Measurements from ENCODE around the gene CAPZA1.

- peak; percentile 84 to 91 (median 86) for TF ChIP-seq CTCF (IDR thresholded peaks at IDR 0.05)
- no peak for TF ChIP-seq EP300 (IDR thresholded peaks at IDR 0.05)
Measured at GRCh38 chr1:112718691-112719418, 99.2 kb downstream of the CAPZA1 start.
